ENCODE measurements around the gene LRBA.
"Not testable (repeated sequence)": the region's sequence is repeated elsewhere in the genome, so short reads cannot be mapped to it uniquely, and the experiment has no call there.

The LRBA gene

GRCh38 chr4:150518559-150518958 lies 496.5 kb downstream of the LRBA start:
- ATAC-seq (replicated peaks; ENCODE audit: extremely low read depth, poor library complexity, severe bottlenecking) (no peak), DNase-seq (ENCODE audit: low spot score in 2 of 2) (no peak)
- no peak overlapping the region for H3K4me3 Mint-ChIP-seq
- no peaks in the 10 kb centered on the region for H3K27me3 Mint-ChIP-seq
- no peak overlapping the region for H3K27ac Mint-ChIP-seq (ENCODE audit: low read depth)
- peaks cover 7% of the 10 kb centered on the region for H3K36me3 Mint-ChIP-seq (ENCODE audit: insufficient read depth)
- no peaks in the 10 kb centered on the region for H3K9me3 Mint-ChIP-seq
- H3K4me1 Mint-ChIP-seq = peaks cover 15% of the 10 kb centered on the region

DNA sequence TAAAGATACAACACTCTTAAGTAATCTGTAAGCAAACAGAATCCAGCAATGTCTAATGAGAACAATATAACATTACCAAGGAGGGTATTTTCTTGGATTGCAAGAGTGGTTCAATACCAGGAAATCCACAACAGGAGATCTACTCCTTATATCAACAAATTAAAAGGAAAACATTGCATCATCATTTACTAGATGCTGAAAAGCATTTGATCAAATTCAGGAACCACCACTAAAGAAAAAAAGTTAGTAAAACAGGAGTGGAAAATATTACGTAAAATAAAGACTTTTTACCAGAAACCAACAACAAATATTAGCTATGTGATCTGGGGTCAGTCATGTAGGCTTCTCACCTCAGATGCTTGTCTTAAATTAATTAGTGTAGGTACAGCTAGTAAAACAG lies 499.9 kb downstream of the LRBA start:
- H3K9me3 Mint-ChIP-seq = no peaks in the 10 kb centered on the region
- peaks cover 8% of the 10 kb centered on the region for H3K36me3 Mint-ChIP-seq (ENCODE audit: insufficient read depth)
- DNase-seq (ENCODE audit: low spot score in 2 of 2) (no peak), ATAC-seq (replicated peaks; ENCODE audit: extremely low read depth, poor library complexity, severe bottlenecking) (no peak)
- H3K27me3 Mint-ChIP-seq = no peaks in the 10 kb centered on the region
- H3K4me3 Mint-ChIP-seq = no peak overlapping the region
- H3K4me1 Mint-ChIP-seq = peaks cover 23% of the 10 kb centered on the region
- H3K27ac Mint-ChIP-seq (ENCODE audit: low read depth) = no peak overlapping the region

- H3K27me3 Mint-ChIP-seq = no peaks in the 10 kb centered on the region
- H3K4me1 Mint-ChIP-seq = peaks cover 23% of the 10 kb centered on the region
- ATAC-seq (replicated peaks; ENCODE audit: extremely low read depth, poor library complexity, severe bottlenecking) (no peak), DNase-seq (ENCODE audit: low spot score in 2 of 2) (no peak)
- H3K9me3 Mint-ChIP-seq = no peaks in the 10 kb centered on the region
- H3K36me3 Mint-ChIP-seq (ENCODE audit: insufficient read depth) = peaks cover 8% of the 10 kb centered on the region
- H3K4me3 Mint-ChIP-seq = no peak overlapping the region
- no peak overlapping the region for H3K27ac Mint-ChIP-seq (ENCODE audit: low read depth)
These were observed 500.4 kb downstream of the LRBA start for GRCh38 chr4:150514709-150515108.

DNA sequence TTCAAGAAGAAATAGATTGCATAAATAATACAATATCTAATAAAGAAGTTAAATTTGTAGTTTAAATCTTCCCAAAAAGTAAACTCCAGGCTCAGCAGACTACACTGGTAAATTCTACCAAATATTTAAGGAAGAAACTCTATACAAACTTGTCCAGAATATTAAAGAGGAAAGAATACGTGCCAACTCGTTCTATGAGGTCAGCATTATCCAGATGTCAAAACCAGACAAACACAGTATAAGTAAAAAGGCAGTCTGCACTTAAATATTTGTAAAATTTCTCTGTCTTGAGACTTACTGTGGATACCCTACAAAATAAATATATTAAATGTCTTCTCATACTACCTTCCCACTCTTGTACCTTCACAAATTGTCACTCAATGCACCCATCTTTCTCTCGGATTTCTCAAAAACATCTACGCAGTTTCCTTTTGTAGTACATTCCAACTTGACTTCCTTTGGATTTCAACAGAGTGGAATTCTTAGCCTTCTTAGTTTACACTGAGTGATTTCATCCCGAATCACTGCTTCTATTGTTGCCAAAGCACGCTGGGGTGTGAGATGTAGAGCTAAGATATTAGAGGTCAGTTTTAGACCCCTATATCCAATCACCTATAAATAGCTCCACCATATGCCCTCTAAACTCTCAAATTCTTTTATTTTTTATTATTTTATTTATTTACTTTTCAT lies 504.8 kb downstream of the LRBA start:
- Mint-ChIP-seq H3K27me3 (no peaks in the 10 kb centered on the region), H3K27ac (ENCODE audit: low read depth) (no peak overlapping the region)

GRCh38 chr4:150507656-150508055 lies 507.4 kb downstream of the LRBA start:
- not testable (repeated sequence) for ATAC-seq (replicated peaks; ENCODE audit: extremely low read depth, poor library complexity, severe bottlenecking); H3K27me3 Mint-ChIP-seq; H3K9me3 Mint-ChIP-seq; H3K27ac Mint-ChIP-seq (ENCODE audit: low read depth); H3K36me3 Mint-ChIP-seq (ENCODE audit: insufficient read depth); DNase-seq (ENCODE audit: low spot score in 2 of 2); H3K4me3 Mint-ChIP-seq
- H3K4me1 Mint-ChIP-seq = peaks cover 13% of the 10 kb centered on the region

More for the DNA sequence above, 504.8 kb downstream of the LRBA start:
- no peak for DNase-seq (ENCODE audit: low spot score in 2 of 2)
- H3K4me1 Mint-ChIP-seq = peaks cover 23% of the 10 kb centered on the region
- no peaks in the 10 kb centered on the region for H3K9me3 Mint-ChIP-seq
- peaks cover 9% of the 10 kb centered on the region for H3K36me3 Mint-ChIP-seq (ENCODE audit: insufficient read depth)
- no peak overlapping the region for H3K4me3 Mint-ChIP-seq
- no peak for ATAC-seq (replicated peaks; ENCODE audit: extremely low read depth, poor library complexity, severe bottlenecking)

- Mint-ChIP-seq H3K27me3 (no peaks in the 10 kb centered on the region), H3K4me3 (no peak overlapping the region), H3K9me3 (no peaks in the 10 kb centered on the region), H3K4me1 (peaks cover 18% of the 10 kb centered on the region), H3K27ac (ENCODE audit: low read depth) (no peak overlapping the region), H3K36me3 (ENCODE audit: insufficient read depth) (no peaks in the 10 kb centered on the region)
- ATAC-seq (replicated peaks; ENCODE audit: extremely low read depth, poor library complexity, severe bottlenecking) (no peak), DNase-seq (ENCODE audit: low spot score in 2 of 2) (no peak)
These were observed 513.1 kb downstream of the LRBA start for GRCh38 chr4:150501983-150502382.

GRCh38 chr4:150501009-150501727 lies 513.9 kb downstream of the LRBA start:
- no peak overlapping the region for H3K27ac Mint-ChIP-seq (ENCODE audit: low read depth)
- no peaks in the 10 kb centered on the region for H3K36me3 Mint-ChIP-seq (ENCODE audit: insufficient read depth)
- no peak for ATAC-seq (replicated peaks; ENCODE audit: extremely low read depth, poor library complexity, severe bottlenecking)
- H3K9me3 Mint-ChIP-seq = no peaks in the 10 kb centered on the region
- H3K4me1 Mint-ChIP-seq = peaks cover 18% of the 10 kb centered on the region
- H3K27me3 Mint-ChIP-seq = no peaks in the 10 kb centered on the region
- no peak overlapping the region for H3K4me3 Mint-ChIP-seq
- DNase-seq (ENCODE audit: low spot score in 2 of 2) = no peak

GRCh38 chr4:150497612-150498011 lies 517.5 kb downstream of the LRBA start:
- H3K4me1 Mint-ChIP-seq = peaks cover 10% of the 10 kb centered on the region

DNA sequence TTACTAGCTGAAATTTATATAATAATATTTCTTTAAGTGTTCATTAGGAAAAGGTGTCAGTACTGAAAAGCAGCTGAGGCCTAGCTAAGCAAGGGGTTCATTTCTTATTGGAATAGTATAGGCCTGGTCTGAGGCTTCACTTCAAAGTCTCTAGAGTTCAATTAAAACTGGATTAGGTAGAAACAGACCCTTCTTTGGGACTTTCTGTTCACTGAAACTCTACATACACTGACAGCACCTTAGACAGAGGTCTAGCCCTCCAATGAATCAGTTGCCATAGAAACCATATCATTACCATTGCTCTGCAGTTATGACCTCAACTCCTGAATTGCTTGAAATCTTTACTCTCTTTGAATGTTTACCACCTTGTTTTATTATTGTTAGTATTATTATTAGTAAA lies 519.5 kb downstream of the LRBA start:
- H3K4me3 Mint-ChIP-seq = no peak overlapping the region
- H3K36me3 Mint-ChIP-seq (ENCODE audit: insufficient read depth) = peaks cover 6% of the 10 kb centered on the region
- DNase-seq (ENCODE audit: low spot score in 2 of 2) = no peak
- no peak for ATAC-seq (replicated peaks; ENCODE audit: extremely low read depth, poor library complexity, severe bottlenecking)
- no peaks in the 10 kb centered on the region for H3K4me1 Mint-ChIP-seq
- H3K9me3 Mint-ChIP-seq = no peaks in the 10 kb centered on the region
- H3K27ac Mint-ChIP-seq (ENCODE audit: low read depth) = peak overlapping the region; percentile 17
- no peaks in the 10 kb centered on the region for H3K27me3 Mint-ChIP-seq

More at GRCh38 chr4:150497612-150498011, 517.5 kb downstream of the LRBA start:
- ATAC-seq (replicated peaks; ENCODE audit: extremely low read depth, poor library complexity, severe bottlenecking) (no peak), DNase-seq (ENCODE audit: low spot score in 2 of 2) (no peak)
- Mint-ChIP-seq H3K4me3 (no peak overlapping the region), H3K36me3 (ENCODE audit: insufficient read depth) (peaks cover 2% of the 10 kb centered on the region), H3K27me3 (no peaks in the 10 kb centered on the region), H3K27ac (ENCODE audit: low read depth) (no peak overlapping the region), H3K9me3 (no peaks in the 10 kb centered on the region)

DNA sequence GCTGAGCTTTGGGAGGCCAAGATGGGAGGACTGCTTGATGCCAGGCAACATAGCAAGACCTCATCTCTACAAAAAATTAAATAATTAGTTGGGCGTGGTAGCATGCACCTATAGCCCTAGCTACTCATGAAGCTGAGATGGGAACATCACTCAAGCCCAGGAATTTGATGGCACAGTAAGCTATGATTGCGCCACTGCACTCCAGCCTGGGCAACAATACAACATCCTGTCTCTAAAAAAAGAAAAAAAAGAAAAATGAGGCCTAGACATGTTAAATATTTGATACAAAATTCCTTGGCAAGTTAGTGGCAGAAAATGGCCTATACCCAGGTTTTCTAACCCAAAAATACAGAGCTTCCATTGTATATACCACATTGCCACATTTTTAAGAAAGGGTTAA lies 521.2 kb downstream of the LRBA start:
- no peak for ATAC-seq (replicated peaks; ENCODE audit: extremely low read depth, poor library complexity, severe bottlenecking)

GRCh38 chr4:150491132-150492049 lies 523.7 kb downstream of the LRBA start:
- ATAC-seq (replicated peaks; ENCODE audit: extremely low read depth, poor library complexity, severe bottlenecking) (no peak), DNase-seq (ENCODE audit: low spot score in 2 of 2) (no peak)
- no peaks in the 10 kb centered on the region for H3K4me1 Mint-ChIP-seq
- H3K4me3 Mint-ChIP-seq = no peak overlapping the region
- H3K27ac Mint-ChIP-seq (ENCODE audit: low read depth) = no peak overlapping the region
- H3K9me3 Mint-ChIP-seq = no peaks in the 10 kb centered on the region
- peaks cover 13% of the 10 kb centered on the region for H3K36me3 Mint-ChIP-seq (ENCODE audit: insufficient read depth)
- no peaks in the 10 kb centered on the region for H3K27me3 Mint-ChIP-seq

More for the DNA sequence above, 521.2 kb downstream of the LRBA start:
- no peak overlapping the region for H3K27ac Mint-ChIP-seq (ENCODE audit: low read depth)
- no peaks in the 10 kb centered on the region for H3K9me3 Mint-ChIP-seq
- peaks cover 9% of the 10 kb centered on the region for H3K36me3 Mint-ChIP-seq (ENCODE audit: insufficient read depth)
- H3K4me3 Mint-ChIP-seq = no peak overlapping the region
- no peaks in the 10 kb centered on the region for H3K4me1 Mint-ChIP-seq
- DNase-seq (ENCODE audit: low spot score in 2 of 2) = no peak
- H3K27me3 Mint-ChIP-seq = no peaks in the 10 kb centered on the region

DNA sequence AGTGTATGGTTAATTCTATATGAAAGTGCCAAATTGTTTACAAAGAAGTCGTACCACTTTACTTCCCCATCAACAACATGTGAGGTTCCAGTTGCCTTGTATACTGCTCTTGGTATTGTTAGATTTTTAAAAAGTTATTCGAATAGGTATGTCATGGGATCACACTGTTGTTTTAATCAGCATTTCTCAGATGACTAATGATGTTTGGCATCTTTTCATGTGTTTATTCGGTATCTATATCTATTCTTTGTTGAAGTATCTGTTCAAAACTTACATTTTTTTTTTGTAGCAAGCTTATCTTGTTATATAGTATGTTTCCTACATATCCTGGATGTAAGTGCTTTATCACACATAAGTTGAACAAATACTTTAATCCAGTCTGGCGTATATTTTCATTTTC lies 532.5 kb downstream of the LRBA start:
- peaks cover 17% of the 10 kb centered on the region for H3K36me3 Mint-ChIP-seq (ENCODE audit: insufficient read depth)
- DNase-seq (ENCODE audit: low spot score in 2 of 2) (no peak), ATAC-seq (replicated peaks; ENCODE audit: extremely low read depth, poor library complexity, severe bottlenecking) (no peak)
- H3K27me3 Mint-ChIP-seq = no peaks in the 10 kb centered on the region
- H3K27ac Mint-ChIP-seq (ENCODE audit: low read depth) = no peak overlapping the region
- H3K9me3 Mint-ChIP-seq = peaks cover 6% of the 10 kb centered on the region
- peaks cover 13% of the 10 kb centered on the region for H3K4me1 Mint-ChIP-seq
- no peak overlapping the region for H3K4me3 Mint-ChIP-seq
